ENCODE results near the gene HERPUD1. TPM values are rescaled to one million over a fixed set of nuclear protein-coding genes. Genes with fewer than 3 reads are reported as not detected.

HERPUD1 gene
- total RNA-seq, 1 donor, result 190 TPM

GRCh38 chr16:56918467-56919012 is 13.4 kb upstream of the HERPUD1 start:
- no peaks in the 10 kb centered on the region for H3K36me3 ChIP-seq (ENCODE audit: insufficient read depth, low read length)
- no peak for TF ChIP-seq CTCF (IDR thresholded peaks at IDR 0.05; ENCODE audit: extremely low read depth, low read depth, low read length)
- H3K27me3 ChIP-seq (ENCODE audit: insufficient read depth, low read length), result peaks cover 5% of the 10 kb centered on the region
- no peaks in the 10 kb centered on the region for H3K9me3 ChIP-seq (ENCODE audit: low read depth, low read length)
- peak; percentile 68 for DNase-seq (ENCODE audit: insufficient read length, low spot score, missing footprints)
- no peaks in the 10 kb centered on the region for H3K79me2 ChIP-seq (ENCODE audit: insufficient read depth, low read length)
- H3K4me3 ChIP-seq (ENCODE audit: insufficient read depth, low read length), result no peak overlapping the region
- no peak overlapping the region for H2AFZ ChIP-seq (ENCODE audit: low read length)
- no peak overlapping the region for H3K27ac ChIP-seq (ENCODE audit: low read depth, low read length)
- H3K4me1 ChIP-seq (ENCODE audit: insufficient read depth, low read length), result peaks cover 41% of the 10 kb centered on the region
- H3K4me2 ChIP-seq (ENCODE audit: insufficient read depth, low read length), result peak overlapping the region; percentile 12
- H4K20me1 ChIP-seq (ENCODE audit: insufficient read depth, low read length), result no peaks in the 10 kb centered on the region

- H2AFZ ChIP-seq (ENCODE audit: low read length), result no peak overlapping the region
- H3K79me2 ChIP-seq (ENCODE audit: insufficient read depth, low read length), result no peaks in the 10 kb centered on the region
- no peaks in the 10 kb centered on the region for H3K9me3 ChIP-seq (ENCODE audit: low read depth, low read length)
- H3K27me3 ChIP-seq (ENCODE audit: insufficient read depth, low read length), result peaks cover 5% of the 10 kb centered on the region
- no peaks in the 10 kb centered on the region for H4K20me1 ChIP-seq (ENCODE audit: insufficient read depth, low read length)
- H3K4me2 ChIP-seq (ENCODE audit: insufficient read depth, low read length), result no peak overlapping the region
- no peak overlapping the region for H3K4me3 ChIP-seq (ENCODE audit: insufficient read depth, low read length)
- H3K27ac ChIP-seq (ENCODE audit: low read depth, low read length), result no peak overlapping the region
- no peaks in the 10 kb centered on the region for H3K36me3 ChIP-seq (ENCODE audit: insufficient read depth, low read length)
- no peak for TF ChIP-seq CTCF (IDR thresholded peaks at IDR 0.05; ENCODE audit: extremely low read depth, low read depth, low read length)
- no peak for DNase-seq (ENCODE audit: insufficient read length, low spot score, missing footprints)
- H3K4me1 ChIP-seq (ENCODE audit: insufficient read depth, low read length), result peaks cover 40% of the 10 kb centered on the region
These were observed 12.7 kb upstream of the HERPUD1 start for GRCh38 chr16:56919099-56919800.

GRCh38 chr16:56921571-56921970 is 10.4 kb upstream of the HERPUD1 start:
- no peak overlapping the region for H3K27ac ChIP-seq (ENCODE audit: low read depth, low read length)
- H3K4me2 ChIP-seq (ENCODE audit: insufficient read depth, low read length), result no peak overlapping the region
- H2AFZ ChIP-seq (ENCODE audit: low read length), result no peak overlapping the region

More at GRCh38 chr16:56921571-56921970, 10.4 kb upstream of the HERPUD1 start:
- no peaks in the 10 kb centered on the region for H3K36me3 ChIP-seq (ENCODE audit: insufficient read depth, low read length)
- peaks cover 5% of the 10 kb centered on the region for H3K27me3 ChIP-seq (ENCODE audit: insufficient read depth, low read length)
- H4K20me1 ChIP-seq (ENCODE audit: insufficient read depth, low read length), result no peaks in the 10 kb centered on the region
- DNase-seq (ENCODE audit: insufficient read length, low spot score, missing footprints), result no peak
- H3K79me2 ChIP-seq (ENCODE audit: insufficient read depth, low read length), result no peaks in the 10 kb centered on the region
- H3K4me1 ChIP-seq (ENCODE audit: insufficient read depth, low read length), result peaks cover 21% of the 10 kb centered on the region
- no peak for TF ChIP-seq CTCF (IDR thresholded peaks at IDR 0.05; ENCODE audit: extremely low read depth, low read depth, low read length)
- H3K4me3 ChIP-seq (ENCODE audit: insufficient read depth, low read length), result no peak overlapping the region
- no peaks in the 10 kb centered on the region for H3K9me3 ChIP-seq (ENCODE audit: low read depth, low read length)

All from osteoblast (primary cell).